ENCODE measurements around the gene DNM3.

GRCh38 chr1:172254521-172255222, 413.4 kb downstream of the DNM3 start:
- TF ChIP-seq CTCF (IDR thresholded peaks at IDR 0.05; ENCODE audit: low read length) (no peak), EZH2 (IDR thresholded peaks at IDR 0.05; ENCODE audit: borderline replicate concordance, low read length) (no peak)

All from OCI-LY1 (cell line).